ENCODE data around the gene CD44.

CD44 gene

DNA sequence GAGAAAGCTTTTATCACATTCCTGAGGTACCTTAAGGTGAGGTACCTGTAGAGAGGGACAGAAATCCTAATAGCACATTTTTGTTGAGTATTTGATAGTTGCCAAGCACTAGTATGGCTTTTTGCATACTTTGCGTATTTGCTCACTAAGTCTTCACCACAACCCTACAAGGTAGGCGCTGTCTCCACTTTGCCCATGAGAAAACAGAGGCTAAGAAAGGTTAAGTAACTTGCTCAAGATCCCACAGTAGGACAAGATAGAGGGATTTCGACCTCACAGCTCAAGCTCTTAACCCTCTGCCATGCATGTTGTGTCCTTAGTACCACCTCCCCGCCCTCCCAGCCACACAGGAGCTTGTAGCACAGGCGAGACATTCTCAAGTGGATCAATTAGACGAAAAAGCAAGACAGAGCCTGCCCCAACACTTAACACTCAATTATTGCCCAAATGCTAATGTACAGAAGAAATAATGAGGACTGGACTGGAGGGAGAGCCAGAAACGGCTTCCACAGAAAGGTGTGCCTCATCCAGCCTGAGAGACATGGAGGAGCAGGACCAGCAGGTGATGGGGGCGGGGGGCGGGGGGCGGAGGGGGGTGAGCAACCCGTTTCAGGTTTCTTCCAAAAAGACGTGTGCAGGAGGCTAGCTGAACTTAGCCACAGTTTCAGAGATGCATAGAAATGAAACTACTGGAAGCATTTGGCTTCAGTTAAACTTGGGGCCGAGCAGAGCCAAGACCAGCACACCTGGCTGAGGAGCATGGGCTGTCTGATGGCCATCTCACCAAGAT, 26.7 kb upstream of the CD44 start:
- no peak for DNase-seq (ENCODE audit: low read depth in 3 of 3)

DNA sequence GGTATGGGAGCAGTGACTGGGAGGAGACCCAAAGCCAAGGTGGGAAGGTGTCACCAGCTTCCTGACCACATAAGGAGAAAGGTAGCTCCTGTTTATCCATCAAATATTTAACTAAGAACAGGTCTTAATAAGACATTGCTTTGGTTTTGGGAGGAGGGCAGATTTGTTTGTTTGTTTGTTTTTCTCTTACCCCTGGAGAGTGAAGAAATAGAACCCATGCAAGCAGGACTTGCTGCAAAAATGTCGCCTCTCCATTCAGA, 26.2 kb upstream of the CD44 start:
- no peak for DNase-seq (ENCODE audit: low read depth in 3 of 3)

DNA sequence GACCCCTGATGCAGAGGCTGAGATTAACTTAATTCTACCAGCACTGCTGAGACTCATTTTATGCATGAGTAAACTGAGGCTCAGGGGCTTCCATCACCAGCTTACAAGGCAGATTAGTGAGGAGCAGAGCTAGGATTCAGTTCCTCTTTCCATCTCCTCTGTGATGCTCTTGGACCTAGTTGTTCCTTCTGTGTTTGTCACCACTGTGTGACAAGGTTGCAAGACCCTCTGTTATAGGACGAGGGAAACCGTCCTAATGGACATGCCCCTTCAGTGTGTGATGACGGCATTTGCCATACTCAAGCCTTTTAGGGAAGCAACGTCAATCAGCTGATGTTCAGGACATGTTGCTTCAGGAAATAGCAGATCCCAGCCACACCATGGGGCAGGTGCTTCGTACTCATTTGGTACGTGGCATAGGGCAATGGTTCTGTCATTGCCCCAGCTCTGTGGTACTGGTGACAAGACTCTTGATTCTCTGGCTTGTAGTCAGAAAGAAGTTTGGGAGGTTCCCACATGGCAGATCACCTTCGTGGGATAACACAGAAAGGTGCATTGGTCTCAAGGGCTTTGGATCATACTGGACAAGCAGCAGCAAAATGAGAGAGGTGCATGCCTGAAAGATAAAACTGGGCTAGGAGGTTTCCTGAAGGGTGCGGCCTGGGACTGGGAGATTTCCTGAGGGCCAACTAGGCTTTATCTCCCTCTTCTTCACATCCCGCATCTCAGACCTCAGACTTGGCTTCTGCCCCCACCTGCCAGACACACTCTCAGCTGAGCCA, 23.9 kb upstream of the CD44 start:
- DNase-seq (ENCODE audit: low read depth in 3 of 3) = no peak

DNA sequence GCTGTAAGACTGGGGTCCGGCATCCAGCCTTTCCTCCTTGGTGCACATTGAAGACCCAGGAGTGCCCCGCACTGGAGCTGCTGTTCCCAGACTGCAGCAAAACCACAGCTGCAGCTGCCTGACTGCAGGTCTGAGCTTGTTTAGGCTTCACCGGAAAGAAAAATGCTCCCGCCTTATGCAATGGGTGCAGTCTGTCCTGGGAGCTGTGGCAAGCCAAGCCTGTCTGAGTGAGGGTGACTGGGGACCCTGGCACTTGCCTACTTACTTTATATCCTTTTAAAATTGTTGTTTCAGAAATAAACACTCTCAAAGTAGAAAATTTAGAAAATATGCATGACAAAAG, 23.3 kb upstream of the CD44 start:
- no peak for DNase-seq (ENCODE audit: low read depth in 3 of 3)

DNA sequence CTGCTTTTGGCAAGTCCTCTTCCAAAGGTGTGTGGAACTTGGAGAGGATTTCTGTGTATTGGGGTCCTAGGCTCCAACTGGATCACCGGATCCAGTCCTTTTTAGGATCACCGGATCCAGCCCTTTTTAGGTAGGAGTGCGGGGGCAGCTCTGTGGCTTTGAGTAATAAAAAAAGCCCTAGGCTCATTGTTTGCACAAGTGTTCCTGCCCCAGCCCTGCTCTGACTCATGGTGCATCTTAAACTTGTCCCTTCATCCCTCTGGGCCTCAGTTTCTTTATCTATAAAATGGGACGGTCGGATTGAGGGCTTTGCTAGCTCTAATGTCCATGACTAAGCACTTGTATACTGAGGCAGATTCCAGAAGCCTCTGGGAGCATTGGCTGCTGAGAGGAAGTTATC, 22.7 kb upstream of the CD44 start:
- no peak for DNase-seq (ENCODE audit: low read depth in 3 of 3)

DNA sequence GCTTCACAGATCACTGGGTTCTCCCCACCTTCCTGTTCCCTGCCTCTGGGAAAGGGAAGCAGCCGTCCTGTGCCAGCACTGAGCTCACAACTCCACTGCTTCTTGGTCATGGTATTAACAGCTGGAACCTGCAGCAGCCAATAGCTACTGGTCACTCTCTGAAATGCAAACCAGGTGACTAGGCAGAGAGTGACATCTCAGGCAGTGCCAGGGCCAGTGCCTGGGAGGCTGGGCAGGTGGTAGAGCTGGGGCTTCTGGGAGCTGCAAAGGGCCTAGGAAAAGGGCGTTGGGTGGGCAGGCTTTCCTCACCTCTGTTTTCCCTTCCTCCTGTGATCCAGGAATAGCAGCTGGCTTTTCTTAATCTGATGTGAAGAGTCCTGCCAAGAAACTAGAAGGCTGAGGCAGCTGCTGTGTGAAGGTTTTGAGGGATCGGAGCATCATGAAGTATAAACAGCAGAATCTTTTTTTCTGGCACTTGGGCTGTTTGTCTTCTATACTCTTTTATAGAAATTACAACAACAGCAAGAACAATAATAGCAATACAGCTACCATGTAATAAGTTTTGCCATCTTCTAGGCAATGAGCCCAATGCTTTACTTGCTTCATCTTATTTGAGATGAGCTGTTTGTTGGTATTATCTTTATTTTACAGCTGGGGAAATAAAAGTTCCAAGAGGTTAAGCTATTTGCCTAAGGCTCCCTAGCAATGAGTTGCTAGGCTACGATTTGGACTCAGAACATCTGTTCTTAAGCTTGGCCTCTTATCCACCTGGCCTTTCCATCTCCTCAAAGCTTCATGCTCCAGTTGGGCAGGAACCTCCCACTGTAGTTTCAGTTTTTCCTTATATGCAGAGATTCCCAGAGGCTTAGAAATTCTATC, 22.0 kb upstream of the CD44 start:
- no peak for DNase-seq (ENCODE audit: low read depth in 3 of 3)

DNA sequence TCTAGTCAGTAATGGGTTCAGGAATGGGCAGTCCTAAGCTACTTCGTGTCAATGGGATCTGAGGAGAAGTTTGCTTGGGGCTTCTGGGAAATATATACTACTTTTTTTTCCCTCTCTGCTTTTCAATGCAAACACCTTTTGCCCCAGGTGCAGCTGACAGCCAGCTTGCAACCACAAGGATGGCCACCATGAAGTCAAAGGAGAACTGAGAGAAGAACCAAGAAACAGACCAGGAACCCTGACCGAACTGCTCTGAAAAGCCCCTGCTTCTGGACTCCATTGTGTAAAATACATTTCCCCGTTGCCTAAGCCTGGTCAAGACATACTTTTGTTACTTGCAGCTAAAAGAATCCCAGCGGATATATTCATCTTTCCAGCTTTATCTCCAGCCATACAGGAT, 20.1 kb upstream of the CD44 start:
- no peak for DNase-seq (ENCODE audit: low read depth in 3 of 3)

DNA sequence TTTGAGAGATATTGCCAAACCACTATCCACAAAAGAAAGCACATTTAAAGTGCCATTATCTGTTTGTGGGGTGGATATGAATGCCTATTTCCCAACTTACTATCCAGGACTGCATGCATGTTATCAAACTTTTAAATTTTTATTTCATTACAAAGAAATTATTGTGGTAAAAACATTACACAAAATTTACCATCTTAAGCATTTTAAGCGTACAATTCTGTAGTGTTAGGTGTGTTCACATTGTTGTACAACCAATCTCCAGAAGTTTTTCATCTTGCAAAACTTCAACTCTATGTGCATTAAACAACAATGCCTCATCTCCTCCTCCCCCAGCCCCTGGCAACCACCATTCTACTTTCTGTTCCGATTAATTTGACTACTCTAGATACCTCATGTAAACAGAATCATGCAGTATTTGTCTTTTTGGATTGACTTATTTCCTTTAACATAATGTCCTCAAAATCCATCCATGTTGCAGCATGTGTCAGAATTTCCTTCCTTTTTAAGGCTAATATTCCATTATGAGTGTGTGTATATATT, 17.6 kb upstream of the CD44 start:
- DNase-seq (ENCODE audit: low read depth in 3 of 3) = no peak

DNA sequence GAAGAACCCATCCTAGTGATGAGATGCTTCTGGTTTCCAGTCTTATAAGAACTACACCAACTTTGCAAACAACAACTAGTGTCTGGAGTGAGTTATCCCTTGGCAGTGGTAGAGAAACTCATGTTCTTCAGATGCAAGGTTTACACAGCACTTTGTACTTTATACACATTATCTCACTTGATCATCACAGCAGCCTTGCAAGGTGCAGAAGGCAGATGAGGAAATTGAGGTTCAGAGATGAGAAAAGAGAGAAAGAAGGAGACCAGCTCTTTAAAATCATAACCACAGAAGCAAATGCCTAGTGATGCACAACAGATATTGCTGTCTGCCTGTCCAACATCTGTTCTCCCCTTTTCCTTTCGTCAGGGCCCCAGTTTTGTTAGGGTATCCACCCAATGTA, 16.7 kb upstream of the CD44 start:
- no peak for DNase-seq (ENCODE audit: low read depth in 3 of 3)

DNA sequence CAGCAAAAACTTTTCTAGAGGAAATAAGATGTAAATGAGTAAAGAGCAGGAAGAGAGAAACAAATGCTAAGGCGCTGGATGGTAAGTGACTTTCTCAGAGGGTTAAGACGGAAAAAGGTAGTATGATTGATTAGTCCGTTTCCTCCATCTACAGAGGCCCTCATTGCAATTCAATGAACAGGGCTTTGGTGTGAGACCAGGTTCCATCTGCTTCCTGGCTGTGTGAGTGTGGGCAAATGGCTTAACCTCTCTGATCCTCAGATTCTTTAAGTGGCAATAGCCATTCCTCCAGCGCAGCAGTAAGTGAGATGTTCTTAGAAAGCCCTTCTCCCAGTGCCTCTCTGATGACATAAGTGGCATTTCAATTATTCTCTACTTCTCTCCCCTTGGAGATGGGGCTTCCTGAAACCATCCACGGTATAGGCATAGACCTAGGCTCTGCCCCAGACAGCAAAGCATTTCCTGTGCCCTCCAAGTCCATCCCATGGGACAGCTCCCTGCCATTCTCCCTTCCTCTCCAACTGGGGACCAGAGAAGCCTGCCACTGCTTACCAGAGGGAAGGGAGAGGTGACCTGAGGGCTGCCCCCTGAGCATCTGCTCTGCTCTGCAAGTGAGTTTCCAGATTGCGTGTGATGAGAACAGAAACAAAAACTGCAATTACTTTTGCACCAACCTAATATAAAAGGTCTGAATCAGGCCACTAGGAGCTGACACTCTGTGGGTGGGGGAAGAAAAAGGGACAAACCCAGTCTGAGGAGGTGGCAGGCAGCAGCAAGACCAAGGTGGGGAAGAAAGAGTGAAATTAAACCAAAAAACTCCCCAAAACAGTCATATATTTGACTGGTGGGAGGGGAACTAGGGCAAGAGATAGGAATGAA, 12.7 kb upstream of the CD44 start:
- peak in 1 of 3 donors; percentile 22 for DNase-seq (ENCODE audit: low read depth in 3 of 3)

DNA sequence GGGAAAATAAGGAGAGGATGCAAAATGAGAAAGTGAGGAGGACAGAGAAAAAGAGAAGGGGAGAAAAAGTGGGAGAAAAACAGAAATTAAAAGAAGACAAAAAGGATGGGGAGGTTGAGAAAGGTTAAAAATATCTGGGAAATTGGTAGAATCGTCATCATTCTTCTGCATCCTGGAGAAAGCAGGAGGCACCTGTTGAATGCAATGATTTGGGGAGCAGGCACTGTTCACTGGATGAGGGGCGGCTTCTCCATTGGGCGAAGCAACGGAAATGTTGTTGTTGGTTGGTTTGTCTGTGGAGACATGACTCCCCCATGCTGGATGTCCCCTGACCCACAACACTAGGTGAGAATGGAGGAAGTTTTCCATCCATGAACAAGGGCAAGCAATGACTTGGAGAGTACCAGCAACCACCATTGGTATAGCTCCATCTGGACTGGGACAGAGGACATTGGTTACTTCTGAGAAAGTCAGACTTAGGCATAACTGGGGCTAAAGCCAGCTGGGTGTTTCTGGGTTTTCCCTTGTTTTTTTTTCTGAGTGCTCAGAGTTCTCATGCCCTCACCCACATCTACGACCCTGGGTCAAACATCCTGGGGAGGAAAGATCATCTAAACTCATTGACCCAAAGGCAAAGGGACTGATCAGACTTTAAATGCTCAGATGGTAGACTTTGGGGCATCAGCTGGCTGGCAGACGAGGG, 11.9 kb upstream of the CD44 start:
- no peak for DNase-seq (ENCODE audit: low read depth in 3 of 3)

DNA sequence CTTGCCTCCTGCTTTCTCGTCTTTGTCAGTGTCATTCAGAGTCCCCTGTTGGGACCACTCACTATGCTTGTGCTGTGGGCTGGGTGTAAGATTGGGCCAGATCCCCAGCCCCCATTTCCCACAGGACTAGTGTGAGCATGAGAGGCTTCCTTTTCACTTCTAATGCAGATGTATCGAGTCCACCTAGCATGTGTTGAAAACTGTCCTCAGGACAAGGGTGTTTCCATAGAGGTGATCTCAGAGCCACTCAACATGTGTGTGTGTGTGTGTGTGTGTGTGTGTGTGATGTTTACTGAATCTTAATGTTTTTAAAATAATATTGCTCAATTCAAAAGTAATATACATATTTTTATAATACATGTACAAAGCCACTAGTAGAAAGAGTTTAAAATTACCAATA, 11.4 kb upstream of the CD44 start:
- DNase-seq (ENCODE audit: low read depth in 3 of 3) = no peak

DNA sequence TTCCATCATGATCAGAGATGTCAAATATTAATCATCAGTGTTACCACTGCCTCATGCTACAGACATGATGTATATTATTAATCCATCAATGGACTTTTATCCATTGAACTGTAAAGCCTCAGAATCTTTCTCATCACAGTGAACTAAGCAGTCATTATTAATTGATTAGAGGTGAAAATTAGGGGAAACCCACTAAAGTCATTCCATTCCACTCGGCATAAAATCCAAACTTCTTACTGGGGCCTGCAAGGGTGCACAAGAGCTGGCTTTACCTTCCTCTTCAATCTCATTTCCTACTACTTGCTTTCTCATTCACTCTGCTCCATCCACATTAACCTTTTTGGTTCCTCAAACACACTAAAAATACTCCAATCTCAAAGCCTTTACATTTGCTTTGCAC, 7.9 kb upstream of the CD44 start:
- no peak for DNase-seq (ENCODE audit: low read depth in 3 of 3)

DNA sequence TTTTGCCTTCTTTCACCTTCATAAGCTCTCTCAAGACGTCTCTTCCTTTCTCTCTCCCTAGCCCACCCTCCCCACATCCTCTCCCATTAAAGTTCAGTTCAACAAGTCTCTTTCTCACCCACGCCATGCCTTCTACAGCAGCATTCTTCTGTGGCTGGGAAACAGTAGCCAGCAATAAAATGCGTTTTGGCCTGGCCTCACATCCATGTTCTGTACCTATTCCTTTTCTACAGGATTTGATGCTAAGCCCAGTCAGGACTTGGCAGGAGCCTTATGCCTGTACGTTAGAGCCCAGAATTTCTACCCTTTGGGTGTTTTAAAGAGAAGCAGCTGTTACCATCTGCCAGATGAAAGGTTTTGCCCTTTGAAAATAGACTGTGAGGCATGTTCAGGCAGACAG, 7.1 kb upstream of the CD44 start:
- DNase-seq (ENCODE audit: low read depth in 3 of 3) = no peak

DNA sequence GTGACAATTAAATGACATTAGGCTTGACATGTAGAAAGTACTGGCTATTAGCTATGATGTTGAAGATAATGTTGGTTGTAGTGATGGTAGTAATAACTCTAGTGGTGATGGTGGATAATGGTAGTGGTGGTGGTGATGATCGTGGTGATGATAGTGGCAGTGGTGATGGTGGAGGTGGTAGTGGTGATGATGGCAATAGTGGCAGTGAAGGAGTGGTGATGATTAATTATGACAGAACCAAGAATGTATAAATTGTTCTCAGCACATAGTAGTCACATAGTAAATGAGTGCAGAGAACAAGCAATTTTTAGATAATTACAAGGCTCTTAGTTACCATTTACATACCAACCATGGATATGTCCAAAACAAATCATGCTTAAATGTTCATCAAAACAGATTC, 5.3 kb upstream of the CD44 start:
- DNase-seq (ENCODE audit: low read depth in 3 of 3) = no peak

DNA sequence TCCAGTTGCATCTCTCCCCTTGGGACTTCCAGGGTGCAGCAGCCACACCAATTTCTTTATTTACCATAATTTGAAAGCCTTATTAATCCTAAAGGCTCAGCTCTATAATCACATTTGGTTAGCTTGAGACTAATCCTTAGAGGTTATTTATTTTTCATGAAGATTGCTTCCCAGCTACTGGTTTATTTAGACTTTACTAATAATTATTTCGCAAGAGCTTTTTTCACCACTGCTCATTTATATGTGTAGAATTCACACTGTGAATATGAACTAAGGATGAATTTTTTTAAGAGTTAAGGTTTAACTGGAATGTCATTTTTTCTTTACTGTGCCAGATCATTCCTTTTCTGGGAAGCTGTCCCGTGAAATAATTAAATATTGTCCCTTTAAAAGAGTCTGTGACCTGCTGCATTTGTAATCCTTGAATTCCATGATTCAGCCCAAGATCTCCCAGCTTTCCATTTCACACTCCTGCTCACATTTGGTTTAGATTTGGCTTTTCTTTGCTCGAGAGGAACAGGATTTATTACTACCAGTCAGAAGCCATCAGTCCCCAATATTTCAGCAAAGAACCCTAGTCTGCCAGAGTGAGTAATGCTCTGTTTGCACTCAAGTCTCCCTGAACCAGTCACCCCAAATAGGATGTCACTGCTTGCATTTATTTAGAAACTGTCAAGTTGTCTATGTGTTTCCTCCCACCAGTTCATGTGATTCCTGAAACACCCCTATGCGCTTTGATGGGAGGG, 4.4 kb upstream of the CD44 start:
- DNase-seq (ENCODE audit: low read depth in 3 of 3) = no peak

DNA sequence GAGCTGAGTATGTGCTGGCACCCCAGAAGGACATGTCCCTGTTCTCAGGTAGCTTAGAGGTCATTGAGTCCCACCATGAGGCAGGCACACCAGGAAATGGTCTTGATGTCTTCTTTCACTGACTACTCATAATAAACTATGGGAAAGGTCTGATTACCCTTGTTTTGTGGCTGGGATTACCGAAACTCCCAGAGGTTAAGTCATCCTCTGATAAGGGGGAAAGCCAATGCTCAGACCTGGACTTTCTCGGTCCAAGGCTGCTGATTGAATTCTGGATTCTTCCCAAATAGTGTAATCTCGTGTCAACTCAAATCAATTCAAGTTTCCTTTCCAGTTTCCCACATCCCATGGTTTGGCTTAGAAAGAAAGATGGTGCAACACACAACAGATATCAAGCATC, 3.7 kb upstream of the CD44 start:
- DNase-seq (ENCODE audit: low read depth in 3 of 3) = no peak

DNA sequence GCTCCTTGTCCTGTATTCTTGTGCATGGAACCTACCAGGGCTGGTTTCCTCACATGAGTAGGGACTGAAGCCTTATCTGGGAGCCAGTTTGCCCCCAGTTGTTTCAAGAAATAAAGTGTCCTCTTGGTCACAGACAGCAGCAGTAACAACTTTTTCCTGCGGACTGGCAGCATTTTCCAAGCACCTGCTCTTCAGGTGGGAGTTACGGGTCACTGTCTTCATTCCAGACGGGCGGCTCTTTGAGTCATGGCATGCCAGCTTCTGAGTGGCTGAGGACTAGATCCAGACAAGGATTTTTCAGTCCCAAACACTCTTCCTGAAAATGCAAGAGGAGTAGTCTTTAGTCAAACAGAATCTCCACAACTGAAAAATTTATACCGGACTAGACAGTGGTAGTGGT, 2.7 kb upstream of the CD44 start:
- DNase-seq (ENCODE audit: low read depth in 3 of 3) = no peak

DNA sequence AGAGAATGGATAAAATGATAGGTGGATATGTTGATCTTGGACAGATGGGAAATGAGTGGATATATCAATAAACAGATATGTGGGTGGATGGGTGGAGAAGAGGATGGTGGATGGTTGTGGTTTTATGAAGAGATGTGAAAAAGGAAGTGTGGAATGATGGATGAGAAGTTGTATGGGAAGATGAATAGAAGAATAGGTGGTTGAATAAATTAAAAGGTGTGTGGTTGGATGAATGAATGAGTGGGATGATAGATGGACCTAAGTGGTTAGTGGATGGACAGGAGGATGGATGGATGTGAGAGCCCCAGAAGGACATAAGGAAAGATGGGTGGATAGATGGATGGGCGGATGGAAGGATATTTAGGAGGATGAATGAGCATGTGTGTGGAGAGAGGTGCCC, 913 bp upstream of the CD44 start:
- DNase-seq (ENCODE audit: low read depth in 3 of 3) = no peak

DNA sequence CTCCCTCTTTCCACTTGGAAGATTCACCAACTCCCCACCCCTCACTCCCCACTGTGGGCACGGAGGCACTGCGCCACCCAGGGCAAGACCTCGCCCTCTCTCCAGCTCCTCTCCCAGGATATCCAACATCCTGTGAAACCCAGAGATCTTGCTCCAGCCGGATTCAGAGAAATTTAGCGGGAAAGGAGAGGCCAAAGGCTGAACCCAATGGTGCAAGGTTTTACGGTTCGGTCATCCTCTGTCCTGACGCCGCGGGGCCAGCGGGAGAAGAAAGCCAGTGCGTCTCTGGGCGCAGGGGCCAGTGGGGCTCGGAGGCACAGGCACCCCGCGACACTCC, 397 bp upstream of the CD44 start:
- no peak for DNase-seq (ENCODE audit: low read depth in 3 of 3)

Measured in stimulated activated CD4-positive, alpha-beta T cell treated with anti-CD3 and anti-CD28 coated beads, TNF-alpha, amount 100 ng/mL, for 48 hours (primary cell).